ENCODE measurements around the gene LRRC14B. TPM values are rescaled to one million over a fixed set of nuclear protein-coding genes. Genes with fewer than 3 reads are reported as not detected.

Gene LRRC14B
- total RNA-seq, 1 experiment from 2014 or later = 0.82 TPM

DNA sequence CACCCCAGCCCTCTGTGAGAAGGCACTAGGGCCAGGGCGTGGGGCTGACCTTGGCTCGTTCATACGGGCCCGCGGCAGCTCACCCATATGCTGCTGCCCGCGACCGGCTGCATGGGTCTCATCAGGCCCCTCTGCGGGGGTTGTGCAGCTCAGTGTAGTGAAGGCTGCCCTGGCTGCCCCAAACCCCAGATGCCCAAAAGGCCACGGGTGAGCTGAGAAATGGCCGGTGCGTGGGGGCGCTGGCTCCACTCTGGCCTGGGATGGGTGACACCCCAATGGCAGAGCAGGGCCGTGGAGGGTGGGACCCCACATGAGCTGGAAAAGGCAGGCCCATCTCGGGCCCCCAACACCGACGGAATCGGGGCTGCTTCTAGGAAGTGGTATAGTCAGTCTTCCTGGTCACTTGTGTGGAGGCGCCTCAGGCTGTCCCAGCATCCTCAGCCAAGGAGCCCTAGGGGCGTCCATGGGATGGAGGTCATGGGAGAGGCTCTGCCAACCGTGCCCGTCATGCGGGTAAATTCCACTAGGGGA is 19.4 kb upstream of the LRRC14B start:
- intact Hi-C loops (cut with micrococcal nuclease; ENCODE audit: unreplicated experiment) = no loop called here
- ATAC-seq (no peak), DNase-seq (ENCODE audit: low read depth, low spot score) (no peak)
- in situ Hi-C loops (cut with HindIII; ENCODE audit: low pct_unique_long_range_greater_than_20kb, low sequenced_read_pairs) = no loop called here
- Histone ChIP-seq H3K9me3 (ENCODE audit: control insufficient read depth, insufficient read depth, low read depth, low read length) (no peaks in the 10 kb centered on the region), H3K36me3 (ENCODE audit: control insufficient read depth, insufficient read depth, low read length) (no peaks in the 10 kb centered on the region), H3K4me1 (ENCODE audit: control insufficient read depth, insufficient read depth, low read length) (0 out of 2 replicates have a peak, but pooled peaks cover 6% of the 10 kb centered on the region), H3K4me3 (ENCODE audit: low read depth in 2 of 2, low read length in 2 of 2) (no peak overlapping the region), H3K27ac (ENCODE audit: low read length) (no peak overlapping the region), H3K27me3 (ENCODE audit: control insufficient read depth, insufficient read depth, low read length) (no peaks in the 10 kb centered on the region; the same call in 1 of the 2 replicates)
- ChIA-PET POLR2A (no interaction called here), CTCF (no interaction called here)
- BruUV-seq (replicated peaks) = no TSS peak
- TF ChIP-seq SIN3A (IDR thresholded peaks at IDR 0.05; ENCODE audit: borderline replicate concordance, insufficient read depth, low read depth, low read length) (no peak), POLR2AphosphoS5 (IDR thresholded peaks at IDR 0.05; ENCODE audit: low read depth, low read length) (no peak), TCF7L2 (IDR thresholded peaks at IDR 0.05; ENCODE audit: low read depth, low read length) (no peak)
- TF ChIP-seq, protein P1, sequence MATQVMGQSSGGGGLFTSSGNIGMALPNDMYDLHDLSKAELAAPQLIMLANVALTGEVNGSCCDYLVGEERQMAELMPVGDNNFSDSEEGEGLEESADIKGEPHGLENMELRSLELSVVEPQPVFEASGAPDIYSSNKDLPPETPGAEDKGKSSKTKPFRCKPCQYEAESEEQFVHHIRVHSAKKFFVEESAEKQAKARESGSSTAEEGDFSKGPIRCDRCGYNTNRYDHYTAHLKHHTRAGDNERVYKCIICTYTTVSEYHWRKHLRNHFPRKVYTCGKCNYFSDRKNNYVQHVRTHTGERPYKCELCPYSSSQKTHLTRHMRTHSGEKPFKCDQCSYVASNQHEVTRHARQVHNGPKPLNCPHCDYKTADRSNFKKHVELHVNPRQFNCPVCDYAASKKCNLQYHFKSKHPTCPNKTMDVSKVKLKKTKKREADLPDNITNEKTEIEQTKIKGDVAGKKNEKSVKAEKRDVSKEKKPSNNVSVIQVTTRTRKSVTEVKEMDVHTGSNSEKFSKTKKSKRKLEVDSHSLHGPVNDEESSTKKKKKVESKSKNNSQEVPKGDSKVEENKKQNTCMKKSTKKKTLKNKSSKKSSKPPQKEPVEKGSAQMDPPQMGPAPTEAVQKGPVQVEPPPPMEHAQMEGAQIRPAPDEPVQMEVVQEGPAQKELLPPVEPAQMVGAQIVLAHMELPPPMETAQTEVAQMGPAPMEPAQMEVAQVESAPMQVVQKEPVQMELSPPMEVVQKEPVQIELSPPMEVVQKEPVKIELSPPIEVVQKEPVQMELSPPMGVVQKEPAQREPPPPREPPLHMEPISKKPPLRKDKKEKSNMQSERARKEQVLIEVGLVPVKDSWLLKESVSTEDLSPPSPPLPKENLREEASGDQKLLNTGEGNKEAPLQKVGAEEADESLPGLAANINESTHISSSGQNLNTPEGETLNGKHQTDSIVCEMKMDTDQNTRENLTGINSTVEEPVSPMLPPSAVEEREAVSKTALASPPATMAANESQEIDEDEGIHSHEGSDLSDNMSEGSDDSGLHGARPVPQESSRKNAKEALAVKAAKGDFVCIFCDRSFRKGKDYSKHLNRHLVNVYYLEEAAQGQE (IDR thresholded peaks at IDR 0.05; ENCODE audit: insufficient read depth in 1 of 2, low read depth in 2 of 2, low read length in 1 of 2) = no peak
- TF ChIP-seq, protein P2, sequence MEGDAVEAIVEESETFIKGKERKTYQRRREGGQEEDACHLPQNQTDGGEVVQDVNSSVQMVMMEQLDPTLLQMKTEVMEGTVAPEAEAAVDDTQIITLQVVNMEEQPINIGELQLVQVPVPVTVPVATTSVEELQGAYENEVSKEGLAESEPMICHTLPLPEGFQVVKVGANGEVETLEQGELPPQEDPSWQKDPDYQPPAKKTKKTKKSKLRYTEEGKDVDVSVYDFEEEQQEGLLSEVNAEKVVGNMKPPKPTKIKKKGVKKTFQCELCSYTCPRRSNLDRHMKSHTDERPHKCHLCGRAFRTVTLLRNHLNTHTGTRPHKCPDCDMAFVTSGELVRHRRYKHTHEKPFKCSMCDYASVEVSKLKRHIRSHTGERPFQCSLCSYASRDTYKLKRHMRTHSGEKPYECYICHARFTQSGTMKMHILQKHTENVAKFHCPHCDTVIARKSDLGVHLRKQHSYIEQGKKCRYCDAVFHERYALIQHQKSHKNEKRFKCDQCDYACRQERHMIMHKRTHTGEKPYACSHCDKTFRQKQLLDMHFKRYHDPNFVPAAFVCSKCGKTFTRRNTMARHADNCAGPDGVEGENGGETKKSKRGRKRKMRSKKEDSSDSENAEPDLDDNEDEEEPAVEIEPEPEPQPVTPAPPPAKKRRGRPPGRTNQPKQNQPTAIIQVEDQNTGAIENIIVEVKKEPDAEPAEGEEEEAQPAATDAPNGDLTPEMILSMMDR (IDR thresholded peaks at IDR 0.05) = no peak

DNA sequence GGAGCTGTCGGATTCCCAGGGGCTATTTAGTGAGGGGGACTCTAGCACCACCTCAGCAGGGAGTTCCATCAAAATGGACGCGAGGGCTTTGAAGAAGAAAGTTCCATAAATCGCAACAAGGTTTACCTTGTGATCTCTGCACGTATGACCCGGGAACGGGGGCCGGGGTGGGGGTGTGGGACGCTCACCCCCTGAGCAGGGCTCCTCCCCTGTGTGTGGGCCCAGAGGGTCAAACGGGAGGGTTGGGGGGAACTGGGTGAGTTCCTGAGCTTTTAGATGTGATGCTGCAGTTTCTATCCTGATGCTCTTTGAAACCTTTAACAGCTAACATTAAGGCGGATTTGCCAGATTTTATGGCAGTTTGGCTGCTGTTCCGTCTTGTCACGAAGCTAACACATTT is 18.9 kb upstream of the LRRC14B start:
- Histone ChIP-seq H3K36me3 (ENCODE audit: control insufficient read depth, insufficient read depth, low read length) (no peaks in the 10 kb centered on the region), H3K27me3 (ENCODE audit: control insufficient read depth, insufficient read depth, low read length) (no peaks in the 10 kb centered on the region; the same call in 1 of the 2 replicates), H3K27ac (ENCODE audit: low read length) (no peak overlapping the region), H3K9me3 (ENCODE audit: control insufficient read depth, insufficient read depth, low read depth, low read length) (no peaks in the 10 kb centered on the region), H3K4me3 (ENCODE audit: low read depth in 2 of 2, low read length in 2 of 2) (no peak overlapping the region), H3K4me1 (ENCODE audit: control insufficient read depth, insufficient read depth, low read length) (0 out of 2 replicates have a peak, but pooled peaks cover 6% of the 10 kb centered on the region)
- ATAC-seq = no peak
- no TSS peak for BruUV-seq (replicated peaks)
- intact Hi-C loops (cut with micrococcal nuclease; ENCODE audit: unreplicated experiment) (no loop called here), in situ Hi-C loops (cut with HindIII; ENCODE audit: low pct_unique_long_range_greater_than_20kb, low sequenced_read_pairs) (no loop called here)
- no peak for DNase-seq (ENCODE audit: low read depth, low spot score)
- ChIA-PET CTCF (no interaction called here), POLR2A (no interaction called here)
- TF ChIP-seq POLR2AphosphoS5 (IDR thresholded peaks at IDR 0.05; ENCODE audit: low read depth, low read length) = no peak
- TF ChIP-seq TCF7L2 (IDR thresholded peaks at IDR 0.05; ENCODE audit: low read depth, low read length) = no peak
- TF ChIP-seq, protein P1 (IDR thresholded peaks at IDR 0.05; ENCODE audit: insufficient read depth in 1 of 2, low read depth in 2 of 2, low read length in 1 of 2) = no peak
- TF ChIP-seq, protein P2 (IDR thresholded peaks at IDR 0.05) = no peak
- no peak for TF ChIP-seq SIN3A (IDR thresholded peaks at IDR 0.05; ENCODE audit: borderline replicate concordance, insufficient read depth, low read depth, low read length)
